Activated CD4-positive, alpha-beta T cell treated with anti-CD3 and anti-CD28 coated beads for 24 hours (primary cell): Measurements from ENCODE around the gene TOR4A.

Source experiments
- DNase-seq, 2 donors: peaks; one replicate each; pipeline ENCODE4 v3.0.0-alpha.2; 2020; ENCODE audit warnings: low read depth in 2 of 2

The TOR4A gene

GRCh38 chr9:137294681-137295237 lies 17.2 kb downstream of the TOR4A start:
- no peak for DNase-seq

GRCh38 chr9:137295238-137295811 lies 17.8 kb downstream of the TOR4A start:
- DNase-seq: no peak

DNA sequence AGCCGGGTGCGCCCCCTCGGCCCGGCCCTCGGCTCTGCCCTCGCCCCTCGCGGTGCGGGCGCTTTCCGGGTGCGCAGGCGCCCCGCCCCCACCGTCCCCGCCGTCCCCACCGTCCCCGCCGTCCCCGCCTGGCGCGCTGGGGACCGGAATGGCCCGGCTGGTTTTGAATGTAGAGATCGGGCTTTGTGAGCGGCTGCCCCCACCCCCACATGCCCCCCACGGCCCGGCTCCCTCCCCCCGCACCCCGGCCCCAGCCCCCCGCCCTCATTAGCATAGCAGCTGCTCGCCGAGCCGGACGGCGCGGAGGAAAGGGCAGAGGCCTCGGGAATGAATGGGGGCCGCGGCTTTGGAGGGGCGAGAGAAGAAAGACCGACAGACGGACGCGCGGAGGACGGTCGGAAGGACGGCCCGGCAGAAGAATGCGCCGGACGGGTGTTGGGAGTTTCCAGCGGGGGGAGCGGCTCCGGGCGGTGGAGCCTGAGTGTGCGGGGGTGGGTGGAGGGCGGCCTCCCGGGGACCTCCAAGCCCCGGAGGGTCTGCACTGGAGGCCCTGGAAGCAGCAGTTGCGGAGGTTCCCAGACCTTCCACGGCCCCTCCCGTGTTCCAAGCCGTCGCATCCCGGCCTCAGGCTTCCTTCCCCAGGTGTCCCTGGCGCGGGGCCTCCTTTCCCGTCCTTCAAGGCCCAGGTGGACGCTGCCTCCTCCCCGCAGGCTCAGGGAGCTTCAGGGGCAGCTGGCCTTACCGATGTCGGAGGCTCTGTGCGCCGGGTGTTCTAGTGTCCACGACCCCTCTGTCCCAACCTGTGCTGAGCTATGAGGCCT lies 18.5 kb downstream of the TOR4A start:
- no peak for DNase-seq

DNA sequence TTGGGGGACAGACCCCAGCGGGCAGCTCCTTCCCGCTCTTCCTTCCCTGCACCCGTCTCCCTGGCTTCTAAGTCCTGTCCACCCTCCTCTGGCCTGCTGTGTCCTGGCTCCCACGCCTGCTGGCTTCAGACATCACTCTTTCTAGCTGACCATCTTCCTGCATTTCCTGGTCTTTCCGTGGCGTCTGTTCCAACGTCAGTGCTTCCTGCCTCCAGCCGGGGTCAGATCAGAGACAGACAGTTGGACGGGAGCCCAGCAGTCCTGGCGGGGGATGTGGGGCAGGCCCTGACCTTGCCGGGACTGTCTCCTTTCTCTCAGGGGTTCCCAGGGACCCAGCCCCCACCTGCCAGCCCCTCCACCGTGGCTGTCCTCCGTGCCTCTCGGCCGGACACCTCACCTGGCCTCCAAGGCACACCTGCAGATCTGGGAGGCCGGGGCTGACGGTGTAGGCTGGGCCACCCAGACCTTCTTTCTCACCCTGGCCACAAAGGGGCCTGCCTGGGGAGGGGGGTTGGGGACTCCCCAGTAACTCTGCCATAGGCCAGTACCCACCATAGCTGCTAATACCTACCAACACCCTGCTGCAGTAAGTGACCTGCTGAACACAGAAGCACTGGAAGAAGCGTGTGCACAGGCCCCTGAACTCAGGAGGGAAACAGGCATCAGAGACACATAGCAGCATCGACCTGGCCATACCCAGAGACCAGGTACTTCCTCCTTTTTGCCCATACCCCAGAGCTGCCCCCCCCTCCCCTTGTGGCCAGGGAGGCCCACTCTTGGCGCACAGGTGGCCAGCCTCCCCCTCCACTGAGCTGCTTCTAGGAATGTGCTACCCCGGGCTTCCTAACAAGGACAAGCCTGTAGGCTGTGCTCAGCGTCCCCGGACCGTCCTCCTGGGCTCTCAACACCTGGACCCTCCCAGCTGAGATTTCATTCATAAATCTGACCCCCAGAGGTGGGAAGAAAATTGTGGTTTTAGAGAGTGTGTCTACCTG lies 19.4 kb downstream of the TOR4A start:
- no peak for DNase-seq

GRCh38 chr9:137297966-137298365 lies 20.4 kb downstream of the TOR4A start:
- DNase-seq: no peak

- no peak for DNase-seq
These were observed 21.1 kb downstream of the TOR4A start for GRCh38 chr9:137298401-137299202.

DNA sequence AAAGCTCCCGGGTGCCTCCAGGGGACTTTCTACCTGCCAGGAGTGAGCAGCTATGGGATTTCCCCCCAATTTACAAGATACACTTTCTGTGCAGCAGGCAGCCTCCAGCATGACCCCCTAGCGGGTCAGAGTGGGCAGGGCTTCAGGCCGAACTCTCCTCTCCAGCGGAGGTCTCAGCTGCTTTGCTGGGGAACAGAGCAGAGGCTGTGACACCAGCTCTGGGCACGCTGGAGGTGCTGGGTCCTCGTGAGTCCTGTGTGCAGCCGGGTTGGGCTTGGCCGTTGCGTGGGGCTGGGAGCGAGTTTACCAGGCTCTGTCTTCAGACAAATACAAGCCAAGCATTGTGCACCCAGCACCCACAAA lies 21.7 kb downstream of the TOR4A start:
- no peak for DNase-seq

DNA sequence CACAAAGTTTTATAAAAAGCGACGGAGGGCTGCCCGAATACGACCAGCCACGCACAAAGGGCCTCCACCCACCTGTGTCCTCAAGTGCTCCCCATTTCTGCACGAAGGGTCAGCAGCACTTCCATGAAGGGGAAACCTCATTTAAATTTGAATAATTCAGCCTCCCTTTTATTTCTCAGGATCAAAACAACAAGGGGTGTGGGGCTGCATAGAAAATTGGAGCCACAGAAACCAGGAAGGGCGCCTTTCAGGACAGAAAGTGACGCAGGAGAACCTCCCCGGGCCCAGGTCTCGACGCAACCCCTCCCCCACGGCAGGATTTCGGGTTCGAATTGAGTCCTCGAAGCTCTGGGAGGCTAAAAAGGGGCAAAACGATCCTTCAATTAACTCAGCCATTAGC lies 22.4 kb downstream of the TOR4A start:
- no peak for DNase-seq

GRCh38 chr9:137300567-137301080 lies 23.1 kb downstream of the TOR4A start:
- DNase-seq: no peak

DNA sequence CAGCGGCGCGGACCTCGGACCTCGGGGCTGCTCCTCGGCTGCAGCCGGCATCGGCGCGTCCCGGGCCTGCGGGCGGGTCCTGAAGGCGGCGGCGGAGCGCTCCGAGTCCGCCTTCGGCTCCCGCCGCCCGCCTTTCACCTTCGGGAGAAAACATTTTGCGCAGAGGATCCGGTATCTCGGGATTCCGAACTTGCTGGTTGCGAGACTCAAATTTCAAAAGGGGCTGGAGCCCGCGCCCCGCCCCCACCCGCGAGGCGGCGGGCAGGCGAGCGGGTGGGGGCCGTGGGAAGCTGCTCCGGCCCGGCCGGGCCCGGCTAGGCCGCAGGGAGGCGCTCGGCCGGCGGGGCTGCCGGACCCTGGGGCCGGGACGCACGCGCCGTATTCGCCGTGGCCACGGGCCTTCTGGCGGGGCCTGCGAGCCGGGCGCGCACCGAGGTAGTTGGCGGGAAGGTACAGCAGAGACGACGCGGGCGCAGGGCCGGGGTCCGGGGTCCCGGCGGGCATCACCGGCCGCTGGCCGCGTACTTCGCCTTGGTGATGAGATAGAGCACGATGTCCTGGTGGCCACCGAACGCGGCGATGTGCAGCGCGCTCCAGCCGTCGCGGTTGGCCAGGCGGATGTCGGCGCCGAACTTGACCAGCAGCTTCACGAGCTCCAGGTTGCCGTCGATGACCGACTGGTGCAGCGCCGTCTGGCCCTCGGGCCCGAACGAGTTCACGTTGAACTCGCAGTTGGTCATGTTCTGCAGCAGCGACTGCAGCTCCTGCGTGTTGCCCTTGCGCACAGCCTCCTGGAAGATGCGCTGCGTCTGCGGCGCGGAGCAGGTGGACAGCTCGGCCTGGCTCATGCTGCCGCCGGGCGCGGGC lies 23.8 kb downstream of the TOR4A start:
- DNase-seq: no peak

GRCh38 chr9:137302118-137302448 lies 24.6 kb downstream of the TOR4A start, which contains the start of gene NRARP:
TSS of gene NRARP (minus strand) at chr9:137302271. CDS start at chr9:137301928, 343 bp downstream.
- DNase-seq: peak; percentile 88 to 90

DNA sequence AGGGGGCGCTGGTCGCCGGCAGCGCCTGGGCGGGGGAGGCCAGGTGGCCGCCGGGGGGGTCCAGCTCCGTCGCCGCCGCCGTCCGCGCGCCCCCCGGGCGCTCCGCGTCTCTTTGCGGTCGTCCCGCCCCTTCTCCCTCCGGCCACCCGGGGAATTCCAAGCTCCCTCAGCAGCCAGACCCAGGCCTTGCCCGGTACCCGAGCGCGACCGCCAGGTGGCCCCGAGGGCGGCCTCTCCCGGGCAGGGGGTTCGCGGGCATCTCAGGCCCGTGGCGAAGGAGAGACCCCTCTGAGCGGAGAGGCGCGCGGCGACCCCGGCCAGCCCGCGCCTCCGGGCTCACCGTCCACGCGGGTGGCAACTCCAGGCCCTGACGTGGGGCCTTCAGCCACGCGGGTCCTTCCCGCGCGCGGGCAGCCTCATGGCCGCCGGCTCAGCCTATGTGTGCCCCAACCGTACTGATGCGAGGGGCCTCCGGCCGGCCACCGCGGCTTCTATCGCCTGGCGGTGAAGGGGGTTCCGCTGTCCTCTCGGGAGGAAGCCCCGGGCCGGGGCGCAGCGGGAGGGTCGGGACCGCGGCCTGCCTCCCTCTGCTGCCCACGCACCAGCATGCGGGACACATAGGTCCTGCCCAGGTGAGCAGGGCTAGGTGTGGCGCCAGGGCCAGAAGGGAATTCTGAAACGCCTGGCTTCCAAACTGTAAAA lies 25.1 kb downstream of the TOR4A start:
- no peak for DNase-seq

DNA sequence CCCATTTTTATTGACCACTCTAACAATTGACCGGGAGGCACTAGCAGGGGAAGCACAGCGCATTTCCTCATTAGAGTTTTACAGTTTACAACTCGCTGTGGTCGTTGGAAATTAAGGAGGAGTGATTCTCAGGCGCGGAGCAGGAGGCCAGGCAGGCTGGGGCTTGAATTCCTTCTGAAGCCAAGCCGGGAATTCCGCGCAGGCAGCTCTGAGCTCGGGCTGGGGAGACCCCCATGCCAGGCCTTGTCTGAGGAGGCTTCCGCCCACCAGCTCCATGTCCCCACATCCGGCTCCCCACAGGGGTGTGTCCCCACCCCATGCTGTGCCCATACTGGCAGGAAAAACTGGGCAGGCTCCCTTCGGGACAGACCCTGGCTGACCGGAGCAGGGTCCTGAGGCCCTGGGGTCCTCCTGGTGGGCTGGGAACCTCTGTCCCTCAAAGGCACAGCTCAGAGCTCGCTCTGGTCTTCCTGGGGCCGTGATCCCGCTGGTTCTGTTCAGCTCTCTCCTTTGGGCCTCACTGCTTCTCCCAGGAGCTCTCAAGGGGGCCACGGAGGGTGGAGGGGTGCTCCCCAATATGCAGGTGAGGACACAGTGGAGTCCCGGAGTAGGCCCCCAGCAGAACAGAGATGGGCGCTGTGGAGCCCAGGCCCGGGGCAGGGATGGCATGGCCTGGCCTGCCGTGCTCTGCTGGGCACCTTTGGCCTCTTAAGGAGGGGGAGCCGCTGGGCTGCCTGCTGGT lies 25.8 kb downstream of the TOR4A start:
- no peak for DNase-seq

GRCh38 chr9:137303893-137304382 lies 26.4 kb downstream of the TOR4A start:
- no peak for DNase-seq

- DNase-seq: no peak
These were observed 27.0 kb downstream of the TOR4A start for GRCh38 chr9:137304383-137305059.

GRCh38 chr9:137305060-137305797 lies 27.7 kb downstream of the TOR4A start:
- DNase-seq: peak; percentile 44 to 62

GRCh38 chr9:137305798-137306065 lies 28.2 kb downstream of the TOR4A start:
- DNase-seq: no peak
